ENCODE measurements around the gene RP9. TPM values are rescaled to one million over a fixed set of nuclear protein-coding genes. Genes with fewer than 3 reads are reported as not detected.

The RP9 gene
- total and polyA plus RNA-seq, 7 experiments from 2014 or later, result 12.7 to 23.3 (median 20.4) TPM

GRCh38 chr7:33087858-33088257, 21.3 kb downstream of the RP9 start:
- Mint-ChIP-seq H3K27me3 (peaks cover 0 to 9% (median 0%) of the 10 kb centered on the region in 5 donors), H3K4me1 (no peaks in the 10 kb centered on the region), H3K36me3 (peaks cover 0 to 4% (median 0%) of the 10 kb centered on the region in 5 donors), H3K27ac (no peak overlapping the region), H3K4me3 (no peak overlapping the region), H3K9me3 (peaks cover 0 to 6% (median 0%) of the 10 kb centered on the region in 11 donors)
- Histone ChIP-seq H3K4me3 (ENCODE audit: low read length) (no peak overlapping the region), H3K4me1 (ENCODE audit: control insufficient read depth in 2 of 2, insufficient read depth in 2 of 2, low read length in 2 of 2) (no peaks in the 10 kb centered on the region), H3K27ac (ENCODE audit: low read depth, low read length) (no peak overlapping the region), H3K36me3 (ENCODE audit: control insufficient read depth in 2 of 3, insufficient read depth in 3 of 3, low read length in 3 of 3) (peaks cover 0 to 6% (median 0%) of the 10 kb centered on the region in 3 experiments), H3K27me3 (ENCODE audit: control insufficient read depth in 2 of 2, insufficient read depth in 2 of 2, low read length in 2 of 2) (no peaks in the 10 kb centered on the region), H3K9me3 (ENCODE audit: control insufficient read depth in 2 of 3, low read length in 3 of 3) (no peaks in the 10 kb centered on the region)
- CTCF ChIA-PET, result interaction anchor here (0.5 kb wide), 1 partner anchor 147 kb away, joined by 3 read pairs; no protein-coding TSS in a partner anchor
- ATAC-seq (no peak), DNase-seq (no peak)
- POLR2A ChIA-PET, result no interaction called here
- intact Hi-C loops (cut with micrococcal nuclease), result no loop called here

- Mint-ChIP-seq H3K4me3 (no peak overlapping the region), H3K9me3 (peaks cover 0 to 6% (median 0%) of the 10 kb centered on the region in 11 donors), H3K4me1 (no peaks in the 10 kb centered on the region), H3K36me3 (no peaks in the 10 kb centered on the region), H3K27me3 (peaks cover 0 to 11% (median 0%) of the 10 kb centered on the region in 5 donors), H3K27ac (no peak overlapping the region)
- ChIA-PET CTCF (no interaction called here), POLR2A (no interaction called here)
- DNase-seq, result no peak
- Histone ChIP-seq H3K4me3 (ENCODE audit: low read length) (no peak overlapping the region), H3K27ac (ENCODE audit: low read depth, low read length) (no peak overlapping the region), H3K9me3 (ENCODE audit: control insufficient read depth in 2 of 3, low read length in 3 of 3) (no peaks in the 10 kb centered on the region), H3K27me3 (ENCODE audit: control insufficient read depth in 2 of 2, insufficient read depth in 2 of 2, low read length in 2 of 2) (no peaks in the 10 kb centered on the region), H3K36me3 (ENCODE audit: control insufficient read depth in 2 of 3, insufficient read depth in 3 of 3, low read length in 3 of 3) (peaks cover 0 to under 1% (median 0%) of the 10 kb centered on the region in 3 experiments), H3K4me1 (ENCODE audit: control insufficient read depth in 2 of 2, insufficient read depth in 2 of 2, low read length in 2 of 2) (no peaks in the 10 kb centered on the region)
- intact Hi-C loops (cut with micrococcal nuclease), result no loop called here
- ATAC-seq, result no peak
Measured at GRCh38 chr7:33087356-33087755, 21.8 kb downstream of the RP9 start.

GRCh38 chr7:33079763-33080690, 29.2 kb downstream of the RP9 start:
- H3K9me3 Mint-ChIP-seq, result peaks cover 0 to 2% (median 0%) of the 10 kb centered on the region in 11 donors
- ATAC-seq, result no peak
- no peak for DNase-seq
- ChIA-PET POLR2A (no interaction called here), CTCF (no interaction called here)
- H3K27me3 Mint-ChIP-seq, result peaks cover 0 to 40% (median 0%) of the 10 kb centered on the region in 5 donors
- H3K36me3 Mint-ChIP-seq, result no peaks in the 10 kb centered on the region
- intact Hi-C loops (cut with micrococcal nuclease), result no loop called here
- H3K27ac Mint-ChIP-seq, result no peak overlapping the region
- Histone ChIP-seq H3K4me1 (ENCODE audit: control insufficient read depth in 2 of 2, insufficient read depth in 2 of 2, low read length in 2 of 2) (peaks cover 12 to 15% of the 10 kb centered on the region in 2 donors), H3K36me3 (ENCODE audit: control insufficient read depth in 2 of 3, insufficient read depth in 3 of 3, low read length in 3 of 3) (no peaks in the 10 kb centered on the region), H3K4me3 (ENCODE audit: low read length) (no peak overlapping the region), H3K9me3 (ENCODE audit: control insufficient read depth in 2 of 3, low read length in 3 of 3) (no peaks in the 10 kb centered on the region), H3K27ac (ENCODE audit: low read depth, low read length) (no peak overlapping the region), H3K27me3 (ENCODE audit: control insufficient read depth in 2 of 2, insufficient read depth in 2 of 2, low read length in 2 of 2) (no peaks in the 10 kb centered on the region)
- H3K4me1 Mint-ChIP-seq, result peaks cover 8 to 22% (median 15%) of the 10 kb centered on the region in 7 donors
- no peak overlapping the region for H3K4me3 Mint-ChIP-seq

GRCh38 chr7:33079096-33079495, 30.1 kb downstream of the RP9 start:
- ChIA-PET POLR2A (no interaction called here), CTCF (no interaction called here)
- H3K9me3 ChIP-seq (ENCODE audit: control insufficient read depth in 2 of 3, low read length in 3 of 3), result no peaks in the 10 kb centered on the region
- no peak overlapping the region for H3K27ac Mint-ChIP-seq
- intact Hi-C loops (cut with micrococcal nuclease), result no loop called here
- H3K27ac ChIP-seq (ENCODE audit: low read depth, low read length), result no peak overlapping the region
- no peak overlapping the region for H3K4me3 ChIP-seq (ENCODE audit: low read length)
- DNase-seq (no peak), ATAC-seq (no peak)
- H3K36me3 Mint-ChIP-seq, result no peaks in the 10 kb centered on the region
- H3K4me1 ChIP-seq (ENCODE audit: control insufficient read depth in 2 of 2, insufficient read depth in 2 of 2, low read length in 2 of 2), result peaks cover 12 to 15% of the 10 kb centered on the region in 2 donors
- no peaks in the 10 kb centered on the region for H3K27me3 ChIP-seq (ENCODE audit: control insufficient read depth in 2 of 2, insufficient read depth in 2 of 2, low read length in 2 of 2)
- peaks cover 0 to 42% (median 0%) of the 10 kb centered on the region in 5 donors for H3K27me3 Mint-ChIP-seq
- H3K9me3 Mint-ChIP-seq, result peaks cover 0 to 2% (median 0%) of the 10 kb centered on the region in 11 donors
- peaks cover 8 to 22% (median 15%) of the 10 kb centered on the region in 7 donors for H3K4me1 Mint-ChIP-seq
- no peaks in the 10 kb centered on the region for H3K36me3 ChIP-seq (ENCODE audit: control insufficient read depth in 2 of 3, insufficient read depth in 3 of 3, low read length in 3 of 3)
- H3K4me3 Mint-ChIP-seq, result no peak overlapping the region

- POLR2A ChIA-PET, result no interaction called here
Measured at GRCh38 chr7:33076737-33077136, 32.5 kb downstream of the RP9 start.

GRCh38 chr7:33075818-33076518, 33.2 kb downstream of the RP9 start:
- H3K4me3 ChIP-seq (ENCODE audit: low read length), result no peak overlapping the region
- Mint-ChIP-seq H3K27me3 (peaks cover 8 to 45% (median 21%) of the 10 kb centered on the region in 5 donors), H3K9me3 (peaks cover 0 to 14% (median 5%) of the 10 kb centered on the region in 11 donors), H3K27ac (no peak overlapping the region), H3K36me3 (peaks cover 0 to 8% (median 0%) of the 10 kb centered on the region in 5 donors), H3K4me1 (peaks cover 8 to 22% (median 15%) of the 10 kb centered on the region in 7 donors), H3K4me3 (no peak overlapping the region)
- H3K36me3 ChIP-seq (ENCODE audit: control insufficient read depth in 2 of 3, insufficient read depth in 3 of 3, low read length in 3 of 3), result no peaks in the 10 kb centered on the region
- DNase-seq (no peak), ATAC-seq (no peak)
- no peak overlapping the region for H3K27ac ChIP-seq (ENCODE audit: low read depth, low read length)
- POLR2A ChIA-PET, result interaction anchor here (0.6 kb wide), 1 partner anchor 65 kb away, joined by 3 read pairs; no protein-coding TSS in a partner anchor
- peaks cover 12 to 15% of the 10 kb centered on the region in 2 donors for H3K4me1 ChIP-seq (ENCODE audit: control insufficient read depth in 2 of 2, insufficient read depth in 2 of 2, low read length in 2 of 2)
- CTCF ChIA-PET, result no interaction called here
- intact Hi-C loops (cut with micrococcal nuclease), result no loop called here
- H3K27me3 ChIP-seq (ENCODE audit: control insufficient read depth in 2 of 2, insufficient read depth in 2 of 2, low read length in 2 of 2), result no peaks in the 10 kb centered on the region
- H3K9me3 ChIP-seq (ENCODE audit: control insufficient read depth in 2 of 3, low read length in 3 of 3), result peaks cover 0 to under 1% (median 0%) of the 10 kb centered on the region in 3 experiments

More at GRCh38 chr7:33076737-33077136, 32.5 kb downstream of the RP9 start:
- peaks cover 0 to 3% (median 0%) of the 10 kb centered on the region in 5 donors for H3K36me3 Mint-ChIP-seq
- Histone ChIP-seq H3K4me3 (ENCODE audit: low read length) (no peak overlapping the region), H3K9me3 (ENCODE audit: control insufficient read depth in 2 of 3, low read length in 3 of 3) (no peaks in the 10 kb centered on the region), H3K36me3 (ENCODE audit: control insufficient read depth in 2 of 3, insufficient read depth in 3 of 3, low read length in 3 of 3) (no peaks in the 10 kb centered on the region), H3K27ac (ENCODE audit: low read depth, low read length) (no peak overlapping the region), H3K27me3 (ENCODE audit: control insufficient read depth in 2 of 2, insufficient read depth in 2 of 2, low read length in 2 of 2) (no peaks in the 10 kb centered on the region), H3K4me1 (ENCODE audit: control insufficient read depth in 2 of 2, insufficient read depth in 2 of 2, low read length in 2 of 2) (peaks cover 12 to 15% of the 10 kb centered on the region in 2 donors)
- H3K9me3 Mint-ChIP-seq, result peaks cover 0 to 7% (median 2%) of the 10 kb centered on the region in 11 donors
- intact Hi-C loops (cut with micrococcal nuclease), result no loop called here
- H3K4me1 Mint-ChIP-seq, result peaks cover 8 to 22% (median 15%) of the 10 kb centered on the region in 7 donors
- no peak overlapping the region for H3K27ac Mint-ChIP-seq
- no peak for DNase-seq
- CTCF ChIA-PET, result no interaction called here
- no peak for ATAC-seq
- peaks cover 8 to 45% (median 16%) of the 10 kb centered on the region in 5 donors for H3K27me3 Mint-ChIP-seq
- H3K4me3 Mint-ChIP-seq, result no peak overlapping the region
